ENCODE data around the gene MVD.

DNA sequence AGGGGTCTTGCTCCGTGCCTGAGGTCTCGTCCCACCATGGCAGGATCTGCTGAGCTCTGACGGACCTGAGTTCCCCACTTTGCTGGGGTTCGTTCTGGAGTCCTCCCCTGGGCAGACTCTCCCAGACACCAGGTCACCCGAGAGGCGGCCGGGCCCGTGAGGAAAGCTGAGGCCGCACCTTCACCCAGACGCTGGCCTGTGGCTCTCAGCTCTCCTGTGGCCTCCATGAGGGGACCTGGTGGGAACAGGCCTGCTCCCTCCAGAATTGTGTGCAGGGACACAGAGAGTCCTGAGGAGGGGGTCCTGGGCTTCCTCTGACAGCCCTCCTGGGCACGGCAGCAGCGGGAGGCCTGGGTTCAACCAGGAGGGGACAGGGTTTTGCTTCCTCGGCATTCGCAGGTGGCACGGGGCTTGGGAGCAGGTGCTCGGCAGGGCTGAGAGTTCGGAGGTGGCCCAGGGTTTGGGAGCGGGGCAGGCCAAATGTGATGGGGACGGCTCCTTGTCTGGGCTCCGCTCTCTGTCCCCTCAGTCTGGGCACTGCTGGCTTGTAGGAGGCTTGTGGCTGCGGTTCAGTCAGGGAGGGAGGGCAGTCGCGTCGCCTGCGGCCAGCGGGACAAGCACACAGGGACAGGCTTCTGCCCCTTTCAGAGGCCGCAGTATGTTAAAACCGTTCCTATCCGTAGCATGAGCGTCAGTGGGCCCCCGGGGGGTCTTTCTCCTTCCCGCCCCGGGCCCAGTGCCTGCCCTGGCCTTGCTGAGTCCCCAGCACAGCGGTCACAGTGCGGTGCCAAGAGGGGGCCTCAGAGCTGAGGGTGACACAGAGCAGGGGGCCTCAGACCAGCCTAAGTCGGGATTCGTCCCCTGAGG lies 31.6 kb upstream of the MVD start:
- TF ChIP-seq EZH2 (IDR thresholded peaks at IDR 0.05; ENCODE audit: low read length): no peak
- TF ChIP-seq, protein P1, sequence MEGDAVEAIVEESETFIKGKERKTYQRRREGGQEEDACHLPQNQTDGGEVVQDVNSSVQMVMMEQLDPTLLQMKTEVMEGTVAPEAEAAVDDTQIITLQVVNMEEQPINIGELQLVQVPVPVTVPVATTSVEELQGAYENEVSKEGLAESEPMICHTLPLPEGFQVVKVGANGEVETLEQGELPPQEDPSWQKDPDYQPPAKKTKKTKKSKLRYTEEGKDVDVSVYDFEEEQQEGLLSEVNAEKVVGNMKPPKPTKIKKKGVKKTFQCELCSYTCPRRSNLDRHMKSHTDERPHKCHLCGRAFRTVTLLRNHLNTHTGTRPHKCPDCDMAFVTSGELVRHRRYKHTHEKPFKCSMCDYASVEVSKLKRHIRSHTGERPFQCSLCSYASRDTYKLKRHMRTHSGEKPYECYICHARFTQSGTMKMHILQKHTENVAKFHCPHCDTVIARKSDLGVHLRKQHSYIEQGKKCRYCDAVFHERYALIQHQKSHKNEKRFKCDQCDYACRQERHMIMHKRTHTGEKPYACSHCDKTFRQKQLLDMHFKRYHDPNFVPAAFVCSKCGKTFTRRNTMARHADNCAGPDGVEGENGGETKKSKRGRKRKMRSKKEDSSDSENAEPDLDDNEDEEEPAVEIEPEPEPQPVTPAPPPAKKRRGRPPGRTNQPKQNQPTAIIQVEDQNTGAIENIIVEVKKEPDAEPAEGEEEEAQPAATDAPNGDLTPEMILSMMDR (optimal IDR thresholded peaks at IDR 0.05 in 1 of 3, IDR thresholded peaks at IDR 0.05 in 1 of 3, conservative IDR thresholded peaks at IDR 0.05 in 1 of 3; ENCODE audit: extremely low read depth in 1 of 3, insufficient read depth in 2 of 3, low read length in 3 of 3): no peak
